Lower lobe of right lung (tissue), 2 donors: ENCODE measurements around the gene IKZF1. TPM values are rescaled to one million over a fixed set of nuclear protein-coding genes. Genes with fewer than 3 reads are reported as not detected.

Experiments used
- ATAC-seq, 2 donors: fragments of 200-7000 bp; cut with Tn5 transposase; one replicate each; pipeline ENCODE4 v1.9.1; 2020 to 2022; ENCODE audit warnings: mild to moderate bottlenecking in 2 of 2, moderate library complexity in 2 of 2
- DNase-seq: peaks from one replicate; pipeline ENCODE4 v3.0.0-alpha.2; 2020
- H3K27ac ChIP-seq: fragments of 200-600 bp; one replicate; pipeline ENCODE4 v1.8.0; 2022
- H3K27me3 ChIP-seq: fragments of 200-600 bp; one replicate; pipeline ENCODE4 v1.8.0; 2022; ENCODE audit warnings: low read depth
- H3K36me3 ChIP-seq: fragments of 200-600 bp; one replicate; pipeline ENCODE4 v1.8.0; 2022; ENCODE audit warnings: mild to moderate bottlenecking
- H3K4me1 ChIP-seq: fragments of 200-600 bp; one replicate; pipeline ENCODE4 v1.8.0; 2022
- H3K4me3 ChIP-seq: fragments of 200-600 bp; one replicate; pipeline ENCODE4 v1.8.0; 2022; ENCODE audit warnings: mild to moderate bottlenecking
- H3K9me3 ChIP-seq: fragments of 200-600 bp; one replicate; pipeline ENCODE4 v1.8.0; 2022
- intact Hi-C: fragments of 100-400 bp; cut with DNase I; formaldehyde crosslinking; loops from one replicate; pipeline ENCODE4 v1.11.0; 2022
- total RNA-seq: library from RNA; stranded (reverse); fragmentation: NEBNext Ultra II Directional; extraction: Animal tissue kit (Norgen Biotek cat#: 25700); gene quantifications from one replicate; pipeline ENCODE4 v1.2.1, GENCODE V29; 2021
- TF ChIP-seq, protein P1 (sequence below): fragments of 200-600 bp; IDR thresholded peaks from one replicate; pipeline ENCODE4 v1.8.0; 2022; ENCODE audit warnings: antibody characterized with exemption, mild to moderate bottlenecking
- donor health status: DM: no; HTN: yes; CAD: no; lungs with severe emphysema.

Gene IKZF1
- total RNA-seq, 1 donor from 2014 or later: 61.9 TPM

- no peak for DNase-seq
- H3K4me1 ChIP-seq: peaks cover 30% of the 10 kb centered on the region
- intact Hi-C loops: no loop called here
- H3K36me3 ChIP-seq: peaks cover 4% of the 10 kb centered on the region
- H3K27me3 ChIP-seq: no peaks in the 10 kb centered on the region
- TF ChIP-seq, protein P1, sequence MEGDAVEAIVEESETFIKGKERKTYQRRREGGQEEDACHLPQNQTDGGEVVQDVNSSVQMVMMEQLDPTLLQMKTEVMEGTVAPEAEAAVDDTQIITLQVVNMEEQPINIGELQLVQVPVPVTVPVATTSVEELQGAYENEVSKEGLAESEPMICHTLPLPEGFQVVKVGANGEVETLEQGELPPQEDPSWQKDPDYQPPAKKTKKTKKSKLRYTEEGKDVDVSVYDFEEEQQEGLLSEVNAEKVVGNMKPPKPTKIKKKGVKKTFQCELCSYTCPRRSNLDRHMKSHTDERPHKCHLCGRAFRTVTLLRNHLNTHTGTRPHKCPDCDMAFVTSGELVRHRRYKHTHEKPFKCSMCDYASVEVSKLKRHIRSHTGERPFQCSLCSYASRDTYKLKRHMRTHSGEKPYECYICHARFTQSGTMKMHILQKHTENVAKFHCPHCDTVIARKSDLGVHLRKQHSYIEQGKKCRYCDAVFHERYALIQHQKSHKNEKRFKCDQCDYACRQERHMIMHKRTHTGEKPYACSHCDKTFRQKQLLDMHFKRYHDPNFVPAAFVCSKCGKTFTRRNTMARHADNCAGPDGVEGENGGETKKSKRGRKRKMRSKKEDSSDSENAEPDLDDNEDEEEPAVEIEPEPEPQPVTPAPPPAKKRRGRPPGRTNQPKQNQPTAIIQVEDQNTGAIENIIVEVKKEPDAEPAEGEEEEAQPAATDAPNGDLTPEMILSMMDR: no peak
- H3K27ac ChIP-seq: no peak overlapping the region
- no peak overlapping the region for H3K4me3 ChIP-seq
- no peaks in the 10 kb centered on the region for H3K9me3 ChIP-seq
- no peak for ATAC-seq
These were observed 51.3 kb downstream of the IKZF1 start for GRCh38 chr7:50355817-50356178.

GRCh38 chr7:50356212-50356944 is 51.9 kb downstream of the IKZF1 start:
- Histone ChIP-seq H3K4me1 (peaks cover 27% of the 10 kb centered on the region), H3K27ac (peak overlapping the region; percentile 36), H3K36me3 (peaks cover 4% of the 10 kb centered on the region), H3K4me3 (no peak overlapping the region), H3K27me3 (no peaks in the 10 kb centered on the region), H3K9me3 (no peaks in the 10 kb centered on the region)
- intact Hi-C loops: no loop called here
- ATAC-seq: peak; percentile 67 to 81
- DNase-seq: peak; percentile 82
- TF ChIP-seq, protein P1: no peak

DNA sequence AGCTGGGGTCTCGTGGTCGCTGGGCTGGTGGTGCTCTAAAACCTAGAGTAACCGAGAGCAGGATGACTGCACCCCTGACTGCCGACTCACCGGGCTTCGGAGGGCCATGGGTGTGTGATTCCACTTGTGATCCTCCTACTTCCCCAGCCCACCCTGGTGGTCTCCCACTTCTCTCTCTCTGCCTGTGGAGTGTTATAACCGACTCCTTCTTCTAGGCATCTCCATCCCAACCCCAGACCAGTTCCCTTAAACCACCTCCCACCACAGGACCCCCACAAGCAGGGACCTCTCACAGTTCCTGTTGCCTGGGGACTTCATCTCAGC is 52.4 kb downstream of the IKZF1 start:
- peaks cover 24% of the 10 kb centered on the region for H3K4me1 ChIP-seq
- H3K9me3 ChIP-seq: no peaks in the 10 kb centered on the region
- H3K36me3 ChIP-seq: peaks cover 4% of the 10 kb centered on the region
- ATAC-seq (peak in 1 of 2 donors; percentile 2), DNase-seq (no peak)
- TF ChIP-seq, protein P1: no peak
- no peaks in the 10 kb centered on the region for H3K27me3 ChIP-seq
- no peak overlapping the region for H3K4me3 ChIP-seq
- peak overlapping the region; percentile 36 for H3K27ac ChIP-seq
- intact Hi-C loops: no loop called here

DNA sequence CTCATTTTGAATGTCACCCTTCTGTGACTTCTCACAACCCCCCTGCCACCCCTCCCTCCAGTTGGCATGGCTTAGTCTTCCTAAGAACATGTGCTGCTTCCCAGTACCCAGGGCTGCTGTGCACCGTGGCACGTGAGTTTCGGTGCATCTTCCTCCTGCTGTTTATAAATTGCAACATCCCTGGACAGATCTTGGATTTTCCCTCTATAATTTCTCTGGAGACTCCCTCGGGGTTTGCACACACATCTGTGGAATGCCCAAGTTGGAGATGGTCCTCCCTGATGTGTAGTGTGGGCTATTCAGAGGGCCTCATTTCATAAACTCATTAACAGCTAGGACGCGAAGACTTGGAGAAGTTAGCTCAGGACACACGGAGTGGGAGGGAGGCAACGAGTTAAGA is 52.9 kb downstream of the IKZF1 start:
- Histone ChIP-seq H3K4me3 (no peak overlapping the region), H3K27me3 (no peaks in the 10 kb centered on the region), H3K4me1 (peaks cover 29% of the 10 kb centered on the region), H3K9me3 (no peaks in the 10 kb centered on the region), H3K36me3 (peaks cover 4% of the 10 kb centered on the region), H3K27ac (no peak overlapping the region)
- ATAC-seq: no peak
- DNase-seq: no peak
- intact Hi-C loops: no loop called here
- TF ChIP-seq, protein P1: no peak

- Histone ChIP-seq H3K27ac (no peak overlapping the region), H3K36me3 (peaks cover 4% of the 10 kb centered on the region), H3K27me3 (no peaks in the 10 kb centered on the region), H3K4me1 (peaks cover 30% of the 10 kb centered on the region), H3K9me3 (no peaks in the 10 kb centered on the region), H3K4me3 (no peak overlapping the region)
- no peak for DNase-seq
- intact Hi-C loops: no loop called here
- no peak for ATAC-seq
- TF ChIP-seq, protein P1: no peak
These were observed 53.7 kb downstream of the IKZF1 start for GRCh38 chr7:50358041-50358705.
